Measurements from ENCODE around the gene SNAPC4.

Gene SNAPC4

GRCh38 chr9:136377341-136378169, 22.4 kb downstream of the SNAPC4 start:
- H3K27me3 ChIP-seq, result no peaks in the 10 kb centered on the region
- H3K4me2 ChIP-seq, result peak overlapping the region; percentile 57 to 95 (median 87)
- peak overlapping the region in 10 of 11 experiments; percentile 36 to 66 (median 56); a peak in 17 of 22 replicates for H3K9ac ChIP-seq
- H3K4me1 ChIP-seq, result peaks cover 47 to 55% (median 52%) of the 10 kb centered on the region in 10 experiments
- peaks cover 41 to 84% (median 63%) of the 10 kb centered on the region in 11 experiments for H3K36me3 ChIP-seq
- H3K27ac ChIP-seq, result peak overlapping the region in 9 of 11 experiments; percentile 6 to 92 (median 56); a peak in 13 of 22 replicates
- peaks cover 0 to 65% (median 33%) of the 10 kb centered on the region in 11 experiments; a peak in 12 of 22 replicates for H4K20me1 ChIP-seq
- TF ChIP-seq Cebpa-rat (IDR thresholded peaks at IDR 0.05), result no peak
- no peaks in the 10 kb centered on the region for H3K9me3 ChIP-seq (replicated peaks in 1 of 11)
- peak overlapping the region in 1 of 10 experiments; percentile 52; a peak in 1 of 20 replicates for H3K4me3 ChIP-seq

DNA sequence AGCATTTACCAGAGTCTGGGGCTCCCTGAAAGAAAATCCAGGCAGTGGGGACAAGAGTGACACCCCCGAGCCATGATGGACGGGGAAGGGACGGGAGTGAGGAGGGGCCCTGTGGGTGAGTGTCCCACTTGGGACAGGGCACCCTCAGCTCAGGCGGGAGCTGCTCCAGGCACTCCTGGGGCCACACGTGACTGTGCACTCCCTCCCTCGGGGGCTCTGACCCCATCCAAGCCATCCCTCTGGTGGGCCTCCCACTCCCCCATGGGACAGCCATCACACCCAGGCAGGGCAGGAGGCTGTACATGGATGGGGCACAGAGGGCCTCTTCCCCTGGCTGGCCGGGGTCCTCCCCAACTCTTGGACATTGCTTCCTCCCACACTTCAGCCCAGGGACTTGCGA, 23.5 kb downstream of the SNAPC4 start:
- Histone ChIP-seq H3K4me2 (peak overlapping the region; percentile 57 to 95 (median 87)), H3K36me3 (peaks cover 30 to 73% (median 58%) of the 10 kb centered on the region in 11 experiments), H3K4me1 (peaks cover 58 to 66% (median 63%) of the 10 kb centered on the region in 10 experiments), H3K9ac (peak overlapping the region; percentile 36 to 66 (median 56); a peak in 19 of 22 replicates), H3K27me3 (no peaks in the 10 kb centered on the region), H4K20me1 (peaks cover 0 to 63% (median 25%) of the 10 kb centered on the region in 11 experiments; a peak in 12 of 22 replicates), H3K4me3 (0 out of 20 replicates have a peak overlapping the region, but pooled peaks of 1 of the 10 experiments have one; percentile 52), H3K9me3 (replicated peaks in 1 of 11) (no peaks in the 10 kb centered on the region), H3K27ac (peak overlapping the region in 8 of 11 experiments; percentile 35 to 92 (median 58); a peak in 16 of 22 replicates)
- TF ChIP-seq Cebpa-rat (IDR thresholded peaks at IDR 0.05), result no peak

GRCh38 chr9:136375096-136375495, 24.9 kb downstream of the SNAPC4 start:
- Histone ChIP-seq H3K27me3 (no peaks in the 10 kb centered on the region), H3K9me3 (replicated peaks in 1 of 11) (no peaks in the 10 kb centered on the region), H3K4me1 (peaks cover 63 to 74% (median 68%) of the 10 kb centered on the region in 10 experiments), H3K36me3 (peaks cover 28 to 68% (median 54%) of the 10 kb centered on the region in 11 experiments), H3K4me2 (peak overlapping the region in 5 of 11 experiments; percentile 72 to 97 (median 88); a peak in 4 of 22 replicates), H3K4me3 (no peak overlapping the region), H3K27ac (peak overlapping the region in 6 of 11 experiments; percentile 0 to 92 (median 74); a peak in 8 of 22 replicates), H3K9ac (peak overlapping the region in 9 of 11 experiments; percentile 5 to 83 (median 20); a peak in 8 of 22 replicates), H4K20me1 (peaks cover 0 to 64% (median 25%) of the 10 kb centered on the region in 11 experiments; a peak in 12 of 22 replicates)
- TF ChIP-seq Cebpa-rat (IDR thresholded peaks at IDR 0.05), result no peak

DNA sequence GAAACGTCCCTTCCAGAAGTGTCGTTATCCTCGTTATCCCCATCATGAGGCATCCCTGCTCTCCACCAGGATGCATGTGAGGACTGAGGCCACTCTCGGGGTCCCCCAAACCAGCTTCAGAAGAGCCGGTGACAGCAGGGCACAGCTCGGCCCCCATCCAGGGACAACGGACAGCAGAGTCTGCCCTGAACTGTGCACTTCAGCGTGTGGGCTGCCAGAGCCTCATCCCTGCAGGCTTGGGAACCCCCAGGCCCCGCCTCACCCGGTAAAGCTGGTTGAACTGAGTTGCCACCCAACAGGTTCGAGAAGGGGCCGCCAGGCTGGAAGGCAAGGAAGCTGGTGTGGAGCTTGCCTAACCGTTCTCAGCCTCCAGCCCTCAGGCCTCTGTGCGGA, 25.8 kb downstream of the SNAPC4 start:
- TF ChIP-seq Cebpa-rat (IDR thresholded peaks at IDR 0.05), result no peak
- Histone ChIP-seq H3K9me3 (replicated peaks in 1 of 11) (no peaks in the 10 kb centered on the region), H3K9ac (peak overlapping the region in 10 of 11 experiments; percentile 76 to 86 (median 82); a peak in 18 of 22 replicates), H3K36me3 (peaks cover 21 to 67% (median 56%) of the 10 kb centered on the region in 11 experiments), H3K4me3 (peak overlapping the region in 4 of 10 experiments; percentile 60 to 80 (median 73); a peak in 6 of 20 replicates), H3K27ac (peak overlapping the region in 10 of 11 experiments; percentile 57 to 92 (median 86); a peak in 18 of 22 replicates), H3K4me1 (peaks cover 63 to 82% (median 73%) of the 10 kb centered on the region in 10 experiments), H3K27me3 (no peaks in the 10 kb centered on the region), H3K4me2 (peak overlapping the region; percentile 89 to 99 (median 95)), H4K20me1 (peaks cover 0 to 67% (median 25%) of the 10 kb centered on the region in 11 experiments; a peak in 12 of 22 replicates)

DNA sequence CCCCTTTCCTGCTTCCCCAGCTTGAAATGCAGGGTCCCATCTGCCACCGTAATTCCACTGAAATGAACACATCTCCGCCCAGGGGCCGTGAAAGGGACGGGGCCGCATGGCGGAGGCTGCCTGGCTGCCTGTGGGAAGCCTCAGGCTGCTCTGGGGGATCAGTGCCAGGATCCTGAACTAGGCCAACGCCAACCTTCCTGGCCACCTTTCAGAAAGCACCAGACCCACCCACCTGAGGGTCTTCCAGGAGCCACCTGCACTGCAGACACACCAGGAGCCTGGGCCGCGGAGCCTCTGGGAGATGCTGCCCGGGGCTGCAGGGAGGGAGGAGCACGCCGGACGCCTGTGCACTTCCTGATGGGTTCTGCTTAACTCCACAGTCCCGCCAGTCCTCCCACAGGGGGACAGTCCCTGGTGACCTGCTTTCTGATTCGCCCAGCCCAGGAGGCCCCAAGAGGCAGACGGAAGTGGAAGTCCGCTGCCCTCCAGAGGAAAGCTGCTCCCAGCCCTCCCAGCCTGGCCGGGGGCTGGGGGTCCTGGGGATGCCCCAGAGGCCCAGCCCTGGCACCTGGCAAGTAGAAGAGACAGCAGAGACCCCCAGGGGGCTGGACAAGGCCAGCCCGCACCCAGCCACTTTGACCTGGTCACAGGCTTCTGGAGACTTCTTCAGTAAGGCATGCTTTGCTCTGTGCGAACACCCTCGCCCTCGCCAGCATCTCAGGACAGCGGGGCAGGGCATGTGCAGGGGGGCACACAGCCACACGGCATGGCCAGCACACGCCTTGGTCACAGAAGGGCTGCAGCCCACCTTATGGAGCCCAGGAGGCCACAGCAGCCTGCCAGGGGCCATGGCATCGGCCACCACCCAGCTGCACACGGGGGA, 26.4 kb downstream of the SNAPC4 start, which contains the start of gene CARD9:
Gene CARD9 (minus strand): TSS at position 370 of the 883 bp plus-strand sequence. CDS start 1,591 bp downstream, outside the sequence.
- Histone ChIP-seq H3K4me2 (peak within 1 kb of the TSS; percentile 89 to 99 (median 95)), H4K20me1 (peaks cover 0 to 67% (median 22%) of the 10 kb centered on the region in 11 experiments; a peak in 12 of 22 replicates), H3K36me3 (peaks cover 15 to 67% (median 49%) of the 10 kb centered on the region in 11 experiments; a peak in 21 of 22 replicates), H3K4me1 (peaks cover 70 to 89% (median 77%) of the 10 kb centered on the region in 10 experiments), H3K27me3 (no peaks in the 10 kb centered on the region), H3K27ac (peak within 1 kb of the TSS; percentile 29 to 92 (median 85); a peak in 21 of 22 replicates), H3K9ac (peak within 1 kb of the TSS; percentile 76 to 86 (median 82)), H3K4me3 (peak within 1 kb of the TSS; percentile 43 to 86 (median 64)), H3K9me3 (replicated peaks in 1 of 11) (no peaks in the 10 kb centered on the region)
- TF ChIP-seq Cebpa-rat (IDR thresholded peaks at IDR 0.05), result no peak

GRCh38 chr9:136372561-136373299, 27.2 kb downstream of the SNAPC4 start:
- Histone ChIP-seq H3K9ac (peak overlapping the region; percentile 76 to 86 (median 82)), H3K9me3 (replicated peaks in 1 of 11) (no peaks in the 10 kb centered on the region), H3K27me3 (no peaks in the 10 kb centered on the region), H4K20me1 (peaks cover 0 to 67% (median 16%) of the 10 kb centered on the region in 11 experiments; a peak in 14 of 22 replicates), H3K36me3 (peaks cover 7 to 68% (median 41%) of the 10 kb centered on the region in 11 experiments; a peak in 21 of 22 replicates), H3K4me2 (peak overlapping the region; percentile 89 to 99 (median 95)), H3K4me3 (peak overlapping the region; percentile 43 to 86 (median 64)), H3K27ac (peak overlapping the region; percentile 29 to 92 (median 85); a peak in 21 of 22 replicates), H3K4me1 (peaks cover 74 to 93% (median 81%) of the 10 kb centered on the region in 10 experiments)
- peak; percentile 38 to 94 (median 86); a peak in 18 of 22 replicates for TF ChIP-seq Cebpa-rat (IDR thresholded peaks at IDR 0.05)

DNA sequence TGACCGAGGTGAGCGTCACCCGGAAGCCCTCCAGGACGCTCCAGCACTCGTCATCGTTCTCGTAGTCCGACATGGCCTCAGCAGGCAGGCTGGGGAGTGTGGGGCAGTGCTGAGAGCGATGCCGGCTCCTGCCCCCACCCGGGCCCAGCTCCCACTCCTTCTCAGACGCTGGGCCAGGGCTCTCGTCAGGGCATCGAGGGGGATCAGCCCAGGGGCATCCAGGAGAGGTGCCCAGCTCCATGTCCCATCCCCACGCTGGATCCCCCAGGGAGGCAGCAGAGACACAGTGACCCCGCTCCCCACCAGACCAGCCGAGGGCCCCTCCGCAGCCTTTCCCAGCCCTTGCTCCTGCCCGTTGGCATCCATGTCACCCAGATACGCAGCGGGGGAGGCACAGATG, 28.0 kb downstream of the SNAPC4 start:
- peak overlapping the region; percentile 89 to 99 (median 95) for H3K4me2 ChIP-seq
- H3K9ac ChIP-seq, result peak overlapping the region; percentile 76 to 86 (median 82)
- no peaks in the 10 kb centered on the region for H3K9me3 ChIP-seq (replicated peaks in 1 of 11)
- no peak for TF ChIP-seq Cebpa-rat (IDR thresholded peaks at IDR 0.05)
- peak overlapping the region in 9 of 10 experiments; percentile 17 to 86 (median 66); a peak in 16 of 20 replicates for H3K4me3 ChIP-seq
- no peaks in the 10 kb centered on the region for H3K27me3 ChIP-seq
- peaks cover 73 to 93% (median 79%) of the 10 kb centered on the region in 10 experiments for H3K4me1 ChIP-seq
- H3K27ac ChIP-seq, result peak overlapping the region; percentile 21 to 92 (median 85); a peak in 21 of 22 replicates
- peaks cover 0 to 67% (median 11%) of the 10 kb centered on the region in 11 experiments; a peak in 14 of 22 replicates for H4K20me1 ChIP-seq
- peaks cover 4 to 72% (median 38%) of the 10 kb centered on the region in 11 experiments; a peak in 20 of 22 replicates for H3K36me3 ChIP-seq
